Measurements from ENCODE around the gene ARHGAP22.

Gene ARHGAP22

GRCh38 chr10:48606530-48607355 is 1.9 kb upstream of the ARHGAP22 start:
- DNase-seq, result no peak

DNA sequence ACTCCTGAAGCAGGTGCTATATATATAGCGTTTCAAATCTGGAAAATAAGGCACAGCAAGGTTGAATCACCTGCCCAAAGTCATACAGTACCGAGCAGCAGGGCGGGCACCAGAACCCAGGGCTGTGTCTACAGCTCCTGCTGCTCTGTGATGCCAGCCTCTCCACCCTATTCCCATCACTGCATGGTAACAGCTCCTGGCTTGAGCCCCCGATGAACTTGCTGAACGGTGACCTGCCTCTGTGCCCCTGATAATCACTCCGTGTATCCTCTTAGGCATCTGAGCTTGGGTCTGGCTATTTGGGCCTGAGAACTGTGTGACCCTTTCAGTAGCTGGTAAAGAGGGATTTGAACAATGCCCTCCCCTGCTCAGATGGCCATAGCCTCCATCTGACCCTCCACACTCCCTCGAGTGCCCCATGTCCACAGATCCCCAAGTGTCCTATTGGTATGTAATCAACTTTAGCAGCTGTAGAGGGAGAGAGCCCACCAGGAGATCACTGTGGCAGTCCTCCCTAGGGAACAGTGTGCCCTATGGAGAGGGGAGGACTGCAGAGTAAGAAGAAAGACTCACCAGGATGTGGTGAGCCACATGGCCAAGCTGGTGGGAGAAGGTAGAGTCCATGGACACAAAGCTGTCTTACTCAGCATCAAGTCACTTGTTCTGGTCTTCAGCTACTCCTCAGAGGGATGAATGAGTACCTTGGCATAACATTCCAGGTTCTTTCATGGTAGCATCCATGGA is 1.1 kb upstream of the ARHGAP22 start:
- no peak for DNase-seq

DNA sequence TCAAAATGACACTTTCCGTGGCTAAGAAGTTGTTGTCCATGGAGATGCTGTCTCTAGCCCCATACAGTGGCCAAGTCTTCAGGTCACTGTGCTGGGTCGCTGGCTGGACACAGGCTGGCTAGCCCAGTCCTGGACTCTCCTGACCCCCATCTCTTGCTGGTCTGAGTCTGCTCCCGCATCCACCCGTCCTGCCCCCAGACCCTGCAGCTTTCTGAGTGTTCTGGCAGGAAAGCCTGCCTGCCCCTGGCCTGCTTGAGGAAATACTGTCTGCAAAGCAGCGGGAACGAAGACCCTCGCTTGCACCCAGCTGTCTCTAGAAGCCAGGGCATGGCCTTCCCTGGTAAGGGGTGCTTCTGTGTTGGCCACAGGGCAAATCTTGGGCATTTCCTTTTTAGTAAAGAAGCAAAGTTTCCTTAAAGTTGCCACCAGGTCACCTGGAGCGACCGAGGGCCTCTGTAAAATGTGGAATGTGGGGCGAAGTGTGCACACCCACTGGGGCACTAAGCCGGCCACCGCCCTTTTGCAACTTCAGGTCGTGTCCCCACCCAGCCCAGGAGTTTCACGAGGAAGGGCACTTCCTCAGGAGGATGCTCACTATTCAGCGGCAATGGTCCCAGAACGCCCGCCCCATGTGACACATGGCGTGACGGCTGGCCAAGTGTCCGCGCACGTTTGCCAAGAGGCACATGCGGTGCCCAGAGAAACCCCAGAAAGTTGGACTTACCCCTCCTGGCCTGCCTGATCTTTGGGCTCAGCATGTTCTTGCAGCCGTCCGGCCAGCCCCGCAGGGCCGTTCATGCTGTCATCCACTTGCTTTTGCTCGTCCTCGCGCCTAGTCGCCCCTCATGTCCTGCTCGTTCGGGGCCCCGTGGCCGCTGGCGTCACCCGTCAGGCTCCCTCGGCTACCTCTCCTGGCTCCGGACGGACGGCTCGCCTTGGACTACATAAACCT is 558 bp downstream of the ARHGAP22 start:
- DNase-seq, result no peak

- DNase-seq, result no peak
Measured at GRCh38 chr10:48603421-48604038, 1.3 kb downstream of the ARHGAP22 start.

GRCh38 chr10:48602401-48603135 is 2.3 kb downstream of the ARHGAP22 start:
- no peak for DNase-seq

DNA sequence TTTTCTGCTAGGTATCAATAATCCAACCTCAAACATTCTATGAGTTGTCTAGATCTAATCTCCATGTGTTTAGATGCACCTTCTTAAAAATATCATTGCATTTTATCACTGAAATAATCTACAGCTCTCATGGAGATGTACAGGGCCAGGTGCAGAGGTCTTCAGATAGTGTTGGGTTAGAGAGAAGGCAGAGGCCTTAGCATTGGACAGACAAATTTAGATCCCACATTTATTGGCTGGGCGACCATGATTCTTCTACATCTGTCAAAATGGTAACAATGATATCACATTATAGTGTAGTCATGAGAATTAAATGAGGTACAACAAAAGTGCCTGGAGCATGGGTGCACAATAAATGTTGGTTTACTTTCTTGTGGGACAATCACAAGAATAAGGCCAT is 3.1 kb downstream of the ARHGAP22 start:
- no peak for DNase-seq

DNA sequence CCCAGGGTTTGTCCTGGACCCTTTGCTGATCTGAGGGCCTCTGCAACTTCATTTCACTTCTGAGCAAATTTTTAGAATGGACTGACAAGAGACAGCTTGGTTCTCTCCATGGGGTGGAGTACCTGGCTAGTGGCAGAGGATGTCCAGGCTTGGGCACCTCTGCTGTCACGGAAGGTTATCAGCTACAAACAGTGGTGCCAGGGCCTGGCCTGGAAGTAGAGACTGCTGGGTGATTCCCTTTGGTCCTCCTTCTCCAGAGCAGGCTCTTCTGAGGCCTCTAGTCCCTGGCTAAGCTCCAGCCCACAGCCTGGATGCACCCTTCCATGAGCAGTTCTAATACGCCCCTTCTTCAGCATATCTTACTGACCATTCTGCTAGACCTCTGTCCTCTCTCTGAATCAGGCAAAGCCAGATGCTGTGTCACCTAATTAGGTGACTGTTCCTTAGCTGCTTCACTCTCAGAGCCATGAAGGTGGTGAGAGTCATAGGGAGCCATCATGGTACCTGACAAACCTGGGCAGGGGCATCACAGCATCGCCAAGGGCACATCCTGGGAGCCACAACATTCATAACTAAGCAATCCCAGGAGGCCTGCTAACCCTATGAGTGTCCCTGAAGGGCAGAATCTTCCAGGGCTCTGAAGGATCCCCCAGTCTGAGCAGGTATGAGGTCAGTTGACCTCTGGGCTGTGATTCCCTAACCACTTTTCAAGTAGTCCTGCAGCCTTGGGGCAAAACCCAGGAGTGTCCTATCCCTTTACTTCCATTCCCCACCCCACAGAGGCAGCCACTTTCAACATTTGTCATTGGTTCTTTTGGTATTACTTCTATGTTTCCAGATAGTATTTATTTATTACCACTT is 4.0 kb downstream of the ARHGAP22 start:
- no peak for DNase-seq

DNA sequence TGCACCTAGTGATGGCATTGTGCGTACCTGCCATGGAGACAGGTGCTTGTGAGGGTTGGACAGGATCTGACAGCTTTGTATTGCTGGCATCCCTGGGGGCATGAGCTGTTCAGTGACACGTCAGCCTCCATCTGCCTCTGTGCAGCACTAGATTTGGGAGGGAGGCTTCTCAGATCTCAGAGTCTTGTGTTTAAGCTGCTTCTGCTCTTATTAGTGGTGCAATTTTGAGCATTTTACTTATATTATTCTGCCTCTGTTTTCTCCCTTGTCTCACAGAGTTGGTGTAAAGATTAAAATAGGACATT is 5.1 kb downstream of the ARHGAP22 start:
- DNase-seq, result no peak

DNA sequence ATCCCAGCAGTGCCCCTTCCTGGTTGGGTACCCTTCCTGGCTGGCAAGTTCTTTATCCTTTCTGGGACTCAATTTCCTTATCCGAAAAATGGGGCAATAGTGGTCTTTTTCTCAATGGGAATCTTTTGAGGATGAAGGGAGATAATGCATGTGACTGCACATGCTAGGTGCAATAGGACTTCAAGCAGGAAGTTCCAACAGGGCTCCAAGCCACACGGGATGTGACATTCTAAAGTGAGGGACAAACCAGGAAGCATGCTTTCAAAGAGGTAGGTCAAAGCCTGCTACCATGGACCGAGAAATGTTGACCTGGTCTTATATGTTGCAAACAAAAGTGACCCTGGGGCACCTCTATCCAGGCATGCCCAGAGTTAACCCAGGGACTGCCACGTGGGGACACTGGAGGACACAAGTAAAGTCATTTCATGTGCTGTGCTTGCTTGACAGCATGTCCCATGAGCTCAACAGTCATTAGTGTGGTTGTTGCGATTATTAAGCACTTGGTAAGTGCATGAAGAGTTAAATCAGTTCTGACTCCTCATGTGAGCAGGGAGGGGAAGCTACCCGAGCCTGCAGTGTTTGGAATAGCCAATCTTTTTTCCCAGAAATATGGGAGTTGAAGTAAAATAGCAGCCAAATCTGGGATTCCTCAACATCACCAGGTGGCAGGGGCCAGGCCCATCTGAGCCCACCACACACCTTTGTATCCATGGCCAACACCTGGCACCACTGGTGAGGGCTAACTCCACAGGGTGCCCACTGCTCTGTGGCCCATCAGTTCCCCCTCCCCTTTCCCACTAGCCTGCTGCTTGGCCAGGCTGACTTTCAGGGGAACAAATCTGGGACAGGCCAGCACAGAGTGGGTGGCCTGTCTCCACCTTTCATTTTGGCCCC is 5.7 kb downstream of the ARHGAP22 start:
- DNase-seq, result no peak

DNA sequence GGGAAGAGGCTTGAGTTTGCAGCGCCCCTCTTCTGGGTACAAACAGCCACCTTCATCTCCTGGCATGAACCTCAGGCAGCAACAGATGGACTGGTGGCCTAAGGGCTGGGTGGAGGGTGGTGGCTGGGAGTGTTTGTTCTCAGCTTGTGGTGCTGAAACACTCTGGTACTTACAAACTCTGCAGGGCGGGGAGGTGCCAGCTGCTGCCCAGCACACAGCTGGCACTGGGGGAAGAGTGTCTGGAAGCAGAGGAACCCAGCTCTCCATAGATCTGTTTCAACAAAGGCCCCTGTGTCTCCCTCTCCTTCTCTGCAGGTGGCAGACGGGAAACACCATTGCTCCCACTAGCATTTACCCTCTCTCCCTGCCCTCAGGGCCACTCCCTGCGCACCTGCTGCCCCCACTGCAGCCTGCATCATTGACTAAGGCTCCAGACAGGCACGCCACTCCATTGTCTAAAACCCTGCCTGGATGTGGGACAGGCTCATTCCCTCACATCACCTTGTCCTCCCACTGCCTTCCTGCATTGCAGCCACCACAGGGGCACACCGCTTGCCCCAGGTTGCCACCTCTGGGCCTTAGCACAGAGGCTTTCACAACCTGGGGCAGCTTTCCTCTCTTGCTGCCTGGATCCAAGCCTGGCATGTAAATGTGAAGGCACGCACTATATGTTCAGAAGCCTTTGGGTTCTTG is 6.5 kb downstream of the ARHGAP22 start:
- DNase-seq, result no peak

GRCh38 chr10:48595539-48595932 is 9.3 kb downstream of the ARHGAP22 start:
- no peak for DNase-seq

DNA sequence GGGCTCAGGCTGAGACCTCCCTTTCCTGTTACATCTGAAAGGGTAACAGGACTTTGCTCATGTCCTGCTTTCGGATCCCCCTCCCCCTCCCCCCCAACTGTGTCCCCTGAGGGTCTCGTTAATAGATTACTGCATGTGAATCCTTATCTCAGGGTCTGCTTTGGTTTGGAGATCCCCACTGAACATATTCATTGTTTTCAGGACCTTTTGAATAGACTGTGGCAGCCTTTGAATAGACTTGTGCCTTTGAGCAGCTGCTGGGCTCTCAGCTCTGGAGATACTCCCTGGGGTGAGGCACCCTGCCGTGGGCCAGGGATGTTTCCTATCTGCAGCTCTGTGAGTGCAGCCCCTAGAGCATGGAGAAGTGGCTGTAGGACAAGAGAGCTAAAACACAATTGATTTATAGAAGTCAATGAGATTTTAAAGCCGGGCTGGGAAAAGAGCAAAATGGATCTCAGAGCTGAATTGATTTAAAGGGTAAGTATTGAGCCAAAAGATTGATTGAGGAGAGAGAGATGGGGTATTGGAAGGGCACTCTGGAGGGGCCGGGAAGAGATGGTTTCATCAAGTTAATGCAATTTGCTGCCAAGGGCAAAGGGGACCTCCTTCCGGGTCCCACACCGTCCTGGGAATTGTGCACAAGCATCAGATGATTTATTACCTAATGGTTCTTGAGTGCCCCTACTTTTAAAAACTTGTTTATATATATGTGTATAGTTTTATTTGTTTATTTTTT is 9.9 kb downstream of the ARHGAP22 start:
- no peak for DNase-seq

DNA sequence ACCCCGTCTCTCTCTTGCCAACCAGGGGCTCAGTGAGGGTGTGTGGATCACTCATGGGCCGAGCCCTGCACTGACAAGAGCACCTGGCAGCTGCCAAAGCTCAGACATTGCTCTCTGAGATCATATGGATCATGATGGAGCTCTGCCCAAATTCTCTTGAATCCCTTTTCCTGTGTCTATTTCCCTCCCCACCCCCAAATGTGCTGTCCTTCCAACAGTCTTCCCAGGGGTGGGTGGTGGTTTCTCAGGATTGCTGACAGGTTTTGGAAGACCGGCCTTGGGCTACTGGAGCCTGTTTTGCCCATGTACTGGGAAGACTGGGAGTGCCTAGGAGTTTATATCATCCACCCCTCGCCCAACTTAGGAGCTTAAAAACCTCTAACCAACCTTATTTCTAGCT is 10.5 kb downstream of the ARHGAP22 start:
- DNase-seq, result no peak

DNA sequence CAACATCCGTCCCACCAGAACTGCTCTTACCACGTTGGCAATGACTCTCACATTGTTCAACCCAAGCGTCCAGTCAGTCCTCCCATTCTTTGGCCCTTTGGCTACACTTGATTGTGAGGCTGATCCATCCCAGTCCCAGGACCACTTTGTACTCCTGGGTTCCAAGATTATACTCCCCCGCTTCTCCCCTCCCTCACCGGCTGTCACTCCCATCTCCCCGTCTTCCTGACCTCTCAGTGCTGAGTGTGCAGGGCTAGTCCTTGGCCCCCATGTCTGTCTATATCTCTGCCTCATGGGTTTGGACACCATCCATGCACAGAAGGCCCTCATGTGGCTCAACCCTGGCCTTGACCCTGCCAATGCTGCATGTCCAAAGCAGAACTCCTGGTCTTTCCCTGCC is 12.5 kb downstream of the ARHGAP22 start:
- DNase-seq, result no peak

DNA sequence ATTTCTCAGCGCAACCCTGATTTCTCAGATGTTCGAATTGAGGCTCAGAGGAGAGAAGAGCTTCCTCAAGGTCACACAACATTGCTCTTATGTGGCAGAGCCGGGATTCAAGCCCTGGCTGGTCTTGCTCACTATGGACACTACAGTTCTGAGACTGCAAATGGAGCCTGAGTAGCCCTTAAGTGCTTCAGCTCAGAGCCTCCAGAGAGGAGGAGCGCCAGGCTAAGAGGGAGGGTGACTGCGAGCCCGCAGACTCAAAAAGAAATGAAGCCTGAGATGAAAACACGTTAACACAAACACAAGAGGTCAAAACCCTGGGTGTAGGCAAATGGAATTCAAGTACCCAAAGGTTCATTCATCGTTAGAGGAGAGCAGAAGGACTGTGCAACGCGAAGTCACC is 13.9 kb downstream of the ARHGAP22 start:
- DNase-seq, result no peak

DNA sequence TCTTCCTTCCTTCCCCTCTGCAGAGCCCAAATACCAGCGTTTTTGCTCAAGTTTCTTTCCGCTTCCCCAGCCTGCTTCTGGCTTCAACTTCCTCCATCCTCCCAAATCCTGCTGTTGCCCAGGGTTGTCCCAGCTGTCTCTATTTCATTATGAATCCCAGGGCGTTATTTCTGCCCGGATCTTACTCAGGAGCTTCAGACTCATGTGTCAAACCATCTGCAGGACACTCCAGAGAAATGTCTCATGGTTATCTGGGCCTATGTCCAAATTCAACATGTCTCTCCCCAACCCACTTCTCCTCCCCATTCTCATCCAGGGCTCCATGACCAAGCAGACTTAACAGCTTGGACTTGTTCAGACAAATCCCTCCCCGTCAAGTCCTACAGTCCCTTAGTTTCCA is 15.6 kb downstream of the ARHGAP22 start:
- DNase-seq, result no peak

- DNase-seq, result no peak
Measured at GRCh38 chr10:48587819-48588218, 17.1 kb downstream of the ARHGAP22 start.

DNA sequence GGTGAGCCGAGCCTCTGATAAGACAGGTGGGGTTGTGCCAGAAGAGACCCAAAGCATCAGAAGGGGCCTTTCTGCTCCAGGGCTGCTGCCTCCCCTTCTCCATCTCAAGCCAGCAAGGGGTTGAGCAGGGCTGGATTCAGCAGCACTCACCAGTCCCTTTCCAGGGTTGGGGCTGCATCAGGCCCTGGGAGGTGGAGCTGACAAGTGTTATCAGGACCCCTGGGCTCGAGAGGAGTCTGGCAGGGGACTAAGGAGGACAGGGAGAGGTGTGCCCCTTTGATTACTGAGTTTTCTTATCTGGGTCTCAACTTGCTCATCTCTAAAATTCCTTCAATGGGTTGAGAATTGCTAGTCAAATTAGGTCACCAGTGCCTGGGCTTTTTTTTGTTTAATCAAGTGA is 17.8 kb downstream of the ARHGAP22 start:
- no peak for DNase-seq

DNA sequence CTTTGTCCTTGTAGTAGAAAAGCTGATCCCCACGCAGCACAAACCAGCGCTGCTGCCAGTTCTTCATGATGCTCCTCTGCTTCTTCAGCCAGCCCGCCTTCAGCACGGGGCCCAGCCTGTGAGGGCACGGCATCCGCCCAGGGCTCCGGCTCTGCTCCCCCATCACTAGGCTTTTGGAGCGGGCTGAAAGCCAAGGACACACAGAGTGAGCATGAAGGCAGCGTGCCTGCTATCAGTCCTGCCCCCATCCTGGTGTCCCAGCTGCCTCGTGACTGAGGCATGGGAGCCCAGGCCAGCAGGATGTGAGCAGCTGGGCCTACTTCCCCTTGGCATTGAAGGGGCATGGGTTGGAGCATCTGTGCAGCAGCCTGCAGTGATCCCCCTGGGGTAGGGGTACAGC is 21.9 kb downstream of the ARHGAP22 start:
- DNase-seq, result no peak
